ENCODE measurements around the gene MYL2. TPM values are rescaled to one million over a fixed set of nuclear protein-coding genes. Genes with fewer than 3 reads are reported as not detected.

Gene MYL2
- total and polyA plus RNA-seq, 2 experiments from 2014 or later, result not detected

- DNase-seq (ENCODE audit: low spot score) (no peak), ATAC-seq (no peak)
- Histone ChIP-seq H3F3A (replicated peaks; ENCODE audit: low read depth) (no peaks in the 10 kb centered on the region), H3K4me2 (no peak overlapping the region), H4K20me1 (replicated peaks; ENCODE audit: insufficient read depth) (no peaks in the 10 kb centered on the region), H3K27ac (ENCODE audit: low read depth) (no peak overlapping the region), H2AFZ (no peak overlapping the region), H3K4me3 (no peak overlapping the region), H3K27me3 (ENCODE audit: insufficient read depth) (no peaks in the 10 kb centered on the region), H3K9me2 (ENCODE audit: insufficient read depth) (no peaks in the 10 kb centered on the region), H3K36me3 (ENCODE audit: insufficient read depth) (no peaks in the 10 kb centered on the region), H3K4me1 (ENCODE audit: insufficient read depth) (no peaks in the 10 kb centered on the region), H3K79me2 (replicated peaks; ENCODE audit: insufficient read depth) (no peaks in the 10 kb centered on the region)
- Mint-ChIP-seq H3K9me3 (no peaks in the 10 kb centered on the region; the same call in 1 of the 3 replicates), H3K27ac (no peak overlapping the region), H3K36me3 (ENCODE audit: low read depth) (no peaks in the 10 kb centered on the region), H3K4me1 (no peaks in the 10 kb centered on the region), H3K27me3 (ENCODE audit: insufficient read depth, low read depth, poor library complexity) (peaks cover 7% of the 10 kb centered on the region), H3K4me3 (no peak overlapping the region)
- TF ChIP-seq EZH2phosphoT487 (IDR thresholded peaks at IDR 0.05; ENCODE audit: unreplicated experiment), result no peak
These were observed 40.4 kb upstream of the MYL2 start for GRCh38 chr12:110960795-110961194.

DNA sequence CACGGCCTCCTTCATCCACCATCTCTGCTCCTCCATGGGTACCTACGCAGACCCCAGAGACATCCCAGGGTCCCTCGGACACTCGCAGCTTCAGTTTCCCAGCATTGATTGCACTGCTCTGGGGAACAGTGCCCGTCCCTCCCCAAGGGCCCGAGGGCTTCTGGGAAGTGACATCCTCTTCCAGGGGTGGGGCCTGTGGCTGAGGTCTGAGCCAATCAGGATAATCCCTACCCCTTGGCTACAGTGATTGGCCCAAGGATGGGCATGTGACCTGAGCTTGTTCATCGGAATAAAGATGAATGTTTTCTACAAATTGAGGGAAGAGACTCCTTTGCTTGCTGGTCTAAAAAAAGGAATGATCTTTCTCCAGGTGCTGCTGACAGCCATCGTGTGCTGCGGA is 37.3 kb upstream of the MYL2 start:
- TF ChIP-seq EZH2phosphoT487 (IDR thresholded peaks at IDR 0.05; ENCODE audit: unreplicated experiment) (no peak), STAT1 (IDR thresholded peaks at IDR 0.05; ENCODE audit: unreplicated experiment) (no peak)
- ATAC-seq, result no peak; the same call in 2 of the 3 replicates
- H3F3A ChIP-seq (replicated peaks; ENCODE audit: low read depth), result no peaks in the 10 kb centered on the region

DNA sequence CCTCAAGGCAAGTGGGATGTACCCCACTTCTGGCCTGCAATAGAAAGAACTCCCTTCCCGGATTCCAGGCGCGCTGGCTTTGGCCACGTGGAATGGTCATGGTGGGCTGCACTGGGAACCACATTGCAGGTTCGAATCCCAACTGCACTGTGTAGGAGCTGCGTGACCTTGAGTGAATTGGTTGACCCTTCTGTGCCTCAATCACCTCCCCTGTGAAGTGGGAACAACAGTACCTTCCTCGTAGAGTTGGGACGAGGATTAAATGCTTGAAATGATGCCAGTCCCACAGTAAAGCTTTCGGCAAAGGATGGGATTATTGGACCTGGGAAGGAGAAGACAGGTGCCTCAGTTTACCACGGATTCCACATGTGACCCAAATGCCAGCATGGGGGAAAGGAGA is 36.8 kb upstream of the MYL2 start:
- Histone ChIP-seq H2AFZ (no peak overlapping the region), H3F3A (replicated peaks; ENCODE audit: low read depth) (no peaks in the 10 kb centered on the region), H4K20me1 (replicated peaks; ENCODE audit: insufficient read depth) (no peaks in the 10 kb centered on the region), H3K79me2 (replicated peaks; ENCODE audit: insufficient read depth) (no peaks in the 10 kb centered on the region), H3K4me3 (no peak overlapping the region), H3K4me2 (no peak overlapping the region), H3K4me1 (ENCODE audit: insufficient read depth) (no peaks in the 10 kb centered on the region), H3K27me3 (ENCODE audit: insufficient read depth) (no peaks in the 10 kb centered on the region), H3K36me3 (ENCODE audit: insufficient read depth) (no peaks in the 10 kb centered on the region), H3K9me2 (ENCODE audit: insufficient read depth) (no peaks in the 10 kb centered on the region), H3K27ac (ENCODE audit: low read depth) (no peak overlapping the region)
- Mint-ChIP-seq H3K27me3 (ENCODE audit: insufficient read depth, low read depth, poor library complexity) (no peaks in the 10 kb centered on the region), H3K4me1 (no peaks in the 10 kb centered on the region), H3K9me3 (peaks cover 9% of the 10 kb centered on the region), H3K36me3 (ENCODE audit: low read depth) (no peaks in the 10 kb centered on the region; the same call in 2 of the 3 replicates), H3K4me3 (no peak overlapping the region), H3K27ac (no peak overlapping the region)
- ATAC-seq (no peak), DNase-seq (ENCODE audit: low spot score) (no peak)
- TF ChIP-seq ETS1 (IDR thresholded peaks at IDR 0.05) (no peak), EZH2phosphoT487 (IDR thresholded peaks at IDR 0.05; ENCODE audit: unreplicated experiment) (no peak), NANOG (IDR thresholded peaks at IDR 0.05; ENCODE audit: borderline replicate concordance) (no peak), ZNF114 (CRISPR knock-in tag; IDR thresholded peaks at IDR 0.05) (no peak)
- TF ChIP-seq, protein P1, sequence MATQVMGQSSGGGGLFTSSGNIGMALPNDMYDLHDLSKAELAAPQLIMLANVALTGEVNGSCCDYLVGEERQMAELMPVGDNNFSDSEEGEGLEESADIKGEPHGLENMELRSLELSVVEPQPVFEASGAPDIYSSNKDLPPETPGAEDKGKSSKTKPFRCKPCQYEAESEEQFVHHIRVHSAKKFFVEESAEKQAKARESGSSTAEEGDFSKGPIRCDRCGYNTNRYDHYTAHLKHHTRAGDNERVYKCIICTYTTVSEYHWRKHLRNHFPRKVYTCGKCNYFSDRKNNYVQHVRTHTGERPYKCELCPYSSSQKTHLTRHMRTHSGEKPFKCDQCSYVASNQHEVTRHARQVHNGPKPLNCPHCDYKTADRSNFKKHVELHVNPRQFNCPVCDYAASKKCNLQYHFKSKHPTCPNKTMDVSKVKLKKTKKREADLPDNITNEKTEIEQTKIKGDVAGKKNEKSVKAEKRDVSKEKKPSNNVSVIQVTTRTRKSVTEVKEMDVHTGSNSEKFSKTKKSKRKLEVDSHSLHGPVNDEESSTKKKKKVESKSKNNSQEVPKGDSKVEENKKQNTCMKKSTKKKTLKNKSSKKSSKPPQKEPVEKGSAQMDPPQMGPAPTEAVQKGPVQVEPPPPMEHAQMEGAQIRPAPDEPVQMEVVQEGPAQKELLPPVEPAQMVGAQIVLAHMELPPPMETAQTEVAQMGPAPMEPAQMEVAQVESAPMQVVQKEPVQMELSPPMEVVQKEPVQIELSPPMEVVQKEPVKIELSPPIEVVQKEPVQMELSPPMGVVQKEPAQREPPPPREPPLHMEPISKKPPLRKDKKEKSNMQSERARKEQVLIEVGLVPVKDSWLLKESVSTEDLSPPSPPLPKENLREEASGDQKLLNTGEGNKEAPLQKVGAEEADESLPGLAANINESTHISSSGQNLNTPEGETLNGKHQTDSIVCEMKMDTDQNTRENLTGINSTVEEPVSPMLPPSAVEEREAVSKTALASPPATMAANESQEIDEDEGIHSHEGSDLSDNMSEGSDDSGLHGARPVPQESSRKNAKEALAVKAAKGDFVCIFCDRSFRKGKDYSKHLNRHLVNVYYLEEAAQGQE (IDR thresholded peaks at IDR 0.05; ENCODE audit: unreplicated experiment), result no peak

More for the DNA sequence above, 37.3 kb upstream of the MYL2 start:
- H3K27me3 ChIP-seq (ENCODE audit: insufficient read depth), result no peaks in the 10 kb centered on the region
- no peak overlapping the region for H3K4me2 ChIP-seq
- H3K4me3 ChIP-seq, result no peak overlapping the region
- H3K79me2 ChIP-seq (replicated peaks; ENCODE audit: insufficient read depth), result no peaks in the 10 kb centered on the region
- H2AFZ ChIP-seq, result 0 out of 2 replicates have a peak overlapping the region, but pooled peaks have one; percentile 63
- peaks cover 5% of the 10 kb centered on the region; the same call in 2 of the 3 replicates for H3K9me3 Mint-ChIP-seq
- H3K36me3 Mint-ChIP-seq (ENCODE audit: low read depth), result no peaks in the 10 kb centered on the region; the same call in 2 of the 3 replicates
- H3K4me1 ChIP-seq (ENCODE audit: insufficient read depth), result no peaks in the 10 kb centered on the region
- no peaks in the 10 kb centered on the region for H4K20me1 ChIP-seq (replicated peaks; ENCODE audit: insufficient read depth)
- no peak overlapping the region for H3K27ac Mint-ChIP-seq
- no peaks in the 10 kb centered on the region for H3K4me1 Mint-ChIP-seq
- no peak overlapping the region for H3K27ac ChIP-seq (ENCODE audit: low read depth)
- H3K4me3 Mint-ChIP-seq, result no peak overlapping the region
- no peaks in the 10 kb centered on the region for H3K9me2 ChIP-seq (ENCODE audit: insufficient read depth)
- no peaks in the 10 kb centered on the region for H3K36me3 ChIP-seq (ENCODE audit: insufficient read depth)
- no peak for DNase-seq (ENCODE audit: low spot score)
- H3K27me3 Mint-ChIP-seq (ENCODE audit: insufficient read depth, low read depth, poor library complexity), result no peaks in the 10 kb centered on the region
